SJSA1 (cell line): ENCODE results near the gene RFTN1. TPM values are rescaled to one million over a fixed set of nuclear protein-coding genes. Genes with fewer than 3 reads are reported as not detected.

ENCODE experiments used
- DNase-seq, 2 experiments: peaks; one replicate each; pipeline ENCODE4 v3.0.0-alpha.2; 2015 to 2020; ENCODE audit warnings: low spot score in 2 of 2, low read depth in 1 of 2
- H3K27ac ChIP-seq: fragments of 250-450 bp; sonication (Bioruptor Pico); 2 replicates; pipeline ENCODE4 v1.5.1; 2020; ENCODE audit warnings: mild to moderate bottlenecking, moderate library complexity
- H3K27me3 ChIP-seq: fragments of 250-450 bp; sonication (Bioruptor Pico); replicated peaks from 2 replicates; pipeline ENCODE4 v1.5.1; 2020; ENCODE audit warnings: mild to moderate bottlenecking, moderate library complexity
- H3K36me3 ChIP-seq: fragments of 250-450 bp; sonication (Bioruptor Pico); 2 replicates; pipeline ENCODE4 v1.5.1; 2020; ENCODE audit warnings: mild to moderate bottlenecking
- H3K4me1 ChIP-seq: fragments of 250-450 bp; sonication (Bioruptor Pico); replicated peaks from 2 replicates; pipeline ENCODE4 v1.6.1; 2021; ENCODE audit warnings: mild to moderate bottlenecking
- H3K4me3 ChIP-seq: fragments of 250-450 bp; sonication (Bioruptor Pico); 2 replicates; pipeline ENCODE4 v1.5.1; 2020; ENCODE audit warnings: mild to moderate bottlenecking
- H3K9me3 ChIP-seq: fragments of 250-450 bp; sonication (Bioruptor Pico); replicated peaks from 2 replicates; pipeline ENCODE4 v1.5.1; 2020; ENCODE audit warnings: mild to moderate bottlenecking
- total RNA-seq: library from RNA; depleted of rRNA; stranded (reverse); fragments of >200 nt; shearing (Covaris generic); gene quantifications from 2 replicates; pipeline ENCODE4 v1.2.3, GENCODE V29; 2014

Gene RFTN1
- total RNA-seq, 1 experiment from 2014 or later = 54.3 TPM

DNA sequence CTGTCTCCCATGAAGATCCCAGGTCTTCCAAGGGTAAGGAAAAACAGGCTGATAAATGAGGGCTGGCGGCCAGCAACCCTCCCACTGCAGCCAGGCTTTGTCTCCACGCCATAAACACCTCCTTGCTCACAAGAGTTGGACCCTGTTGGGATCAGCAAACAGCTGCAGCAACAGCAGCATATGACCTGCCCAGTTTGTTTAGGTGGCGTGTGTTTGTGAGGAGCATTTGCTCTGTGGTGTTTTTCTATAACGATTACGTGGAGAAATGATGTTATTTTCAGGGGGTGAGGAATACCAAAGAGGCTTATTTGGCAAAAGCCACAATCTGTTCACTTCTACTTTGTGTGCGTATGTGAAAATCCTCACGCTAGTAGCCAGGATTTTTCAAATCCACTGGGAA is 58.5 kb downstream of the RFTN1 start:
- Histone ChIP-seq H3K9me3 (no peaks in the 10 kb centered on the region), H3K4me1 (peaks cover 30% of the 10 kb centered on the region), H3K4me3 (no peak overlapping the region), H3K27me3 (no peaks in the 10 kb centered on the region), H3K36me3 (peaks cover 4% of the 10 kb centered on the region; the same call in 1 of the 2 replicates), H3K27ac (no peak overlapping the region)
- no peak for DNase-seq

GRCh38 chr3:16452261-16452660 is 61.2 kb downstream of the RFTN1 start:
- Histone ChIP-seq H3K27me3 (no peaks in the 10 kb centered on the region), H3K4me1 (peaks cover 47% of the 10 kb centered on the region), H3K36me3 (peaks cover 4% of the 10 kb centered on the region; the same call in 1 of the 2 replicates), H3K9me3 (no peaks in the 10 kb centered on the region), H3K4me3 (no peak overlapping the region), H3K27ac (peak overlapping the region; percentile 52)
- peak; percentile 57 to 65 for DNase-seq

DNA sequence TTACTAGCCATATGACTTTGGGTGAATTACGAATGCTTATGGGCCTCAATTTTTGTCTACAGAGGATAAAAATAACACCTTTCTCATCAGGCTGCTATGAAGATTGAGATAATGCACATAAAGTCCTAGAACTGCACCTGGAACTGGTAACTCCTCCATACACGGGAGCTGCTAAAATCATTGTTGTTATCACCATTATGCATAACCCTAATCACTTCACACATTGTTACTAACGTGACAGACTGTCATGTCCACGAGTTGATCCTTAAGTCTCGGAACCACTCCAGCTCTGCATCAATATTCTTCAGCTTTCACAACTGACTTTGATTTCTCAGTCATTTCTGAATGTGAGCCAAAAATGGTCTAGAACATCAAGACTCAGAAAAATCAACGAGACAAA is 64.1 kb downstream of the RFTN1 start:
- H3K27ac ChIP-seq = peak overlapping the region; percentile 64

DNA sequence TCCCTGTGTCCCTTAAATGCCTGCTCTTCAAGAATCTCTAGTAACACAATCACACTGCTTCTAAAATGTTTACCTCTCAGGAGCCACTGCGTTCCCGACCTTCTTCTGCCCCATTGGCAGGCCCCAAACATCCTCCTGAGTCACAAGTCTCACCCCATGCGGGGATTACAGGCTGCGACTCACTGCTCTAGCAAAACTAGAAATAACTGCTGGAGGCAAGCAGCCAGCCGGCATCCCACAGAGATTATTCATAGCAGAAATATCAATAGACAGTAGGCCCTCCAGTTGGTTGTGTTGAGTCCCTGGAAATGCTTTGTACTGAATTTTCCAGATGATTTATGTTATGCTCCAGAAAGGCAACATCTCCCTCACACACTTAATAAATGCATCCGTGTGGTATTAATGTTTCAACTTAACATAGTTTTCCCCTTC is 64.8 kb downstream of the RFTN1 start:
- Histone ChIP-seq H3K36me3 (peaks cover 4% of the 10 kb centered on the region; the same call in 1 of the 2 replicates), H3K9me3 (no peaks in the 10 kb centered on the region), H3K27me3 (no peaks in the 10 kb centered on the region), H3K27ac (peak overlapping the region; percentile 64), H3K4me3 (no peak overlapping the region), H3K4me1 (peaks cover 51% of the 10 kb centered on the region)
- DNase-seq = peak; percentile 86 to 91

More for the DNA sequence above, 64.1 kb downstream of the RFTN1 start:
- H3K4me3 ChIP-seq = no peak overlapping the region
- H3K9me3 ChIP-seq = no peaks in the 10 kb centered on the region
- peaks cover 46% of the 10 kb centered on the region for H3K4me1 ChIP-seq
- no peaks in the 10 kb centered on the region for H3K27me3 ChIP-seq
- DNase-seq = no peak
- peaks cover 4% of the 10 kb centered on the region; the same call in 1 of the 2 replicates for H3K36me3 ChIP-seq

DNA sequence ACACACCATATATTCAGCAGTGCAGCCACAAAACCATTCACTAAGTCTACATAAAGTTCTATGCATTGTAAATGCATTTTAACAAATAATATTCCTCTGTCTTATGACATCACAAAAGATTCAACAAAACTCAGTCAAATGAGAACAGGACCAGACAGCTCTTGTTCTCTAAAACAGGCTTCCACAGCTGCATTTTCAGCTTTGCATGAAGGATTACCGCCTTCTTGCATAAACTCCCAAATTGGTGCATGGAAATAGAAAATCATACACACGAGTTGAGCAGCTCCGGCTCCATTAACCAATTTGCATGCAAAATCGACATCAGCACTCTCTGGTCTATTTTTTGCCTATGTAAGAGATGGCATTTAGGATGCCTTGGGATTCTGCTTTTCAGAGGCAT is 66.4 kb downstream of the RFTN1 start:
- H3K4me3 ChIP-seq = no peak overlapping the region
- H3K36me3 ChIP-seq = peaks cover 4% of the 10 kb centered on the region; the same call in 1 of the 2 replicates
- no peaks in the 10 kb centered on the region for H3K27me3 ChIP-seq
- no peaks in the 10 kb centered on the region for H3K9me3 ChIP-seq
- no peak for DNase-seq
- H3K27ac ChIP-seq = no peak overlapping the region
- peaks cover 41% of the 10 kb centered on the region for H3K4me1 ChIP-seq

DNA sequence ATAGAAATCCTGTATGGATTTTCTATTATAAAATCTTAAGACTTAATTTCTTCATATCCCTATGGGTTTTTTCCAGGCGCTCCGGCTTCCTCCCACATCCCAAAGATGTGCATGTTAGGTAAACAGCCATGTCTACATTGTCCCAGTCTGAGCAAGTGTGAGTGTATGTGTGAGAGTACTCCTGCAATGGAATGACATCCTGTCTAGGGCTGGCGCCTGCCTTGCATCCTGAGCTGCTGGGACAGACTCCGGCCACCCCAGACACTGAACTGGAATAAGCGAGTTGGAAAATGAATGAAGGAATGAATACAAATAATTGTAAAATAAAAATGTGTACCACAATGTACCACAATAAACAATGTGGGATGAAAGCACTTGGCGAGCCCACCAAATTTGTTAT is 69.2 kb downstream of the RFTN1 start:
- H3K4me1 ChIP-seq = peaks cover 47% of the 10 kb centered on the region
- peak; percentile 76 to 80 for DNase-seq
- H3K27me3 ChIP-seq = no peaks in the 10 kb centered on the region
- peak overlapping the region; percentile 73 for H3K27ac ChIP-seq
- H3K4me3 ChIP-seq = peak overlapping the region; percentile 24
- no peaks in the 10 kb centered on the region for H3K36me3 ChIP-seq
- no peaks in the 10 kb centered on the region for H3K9me3 ChIP-seq

GRCh38 chr3:16442730-16443129 is 70.8 kb downstream of the RFTN1 start:
- DNase-seq = no peak
- H3K27ac ChIP-seq = no peak overlapping the region
- no peaks in the 10 kb centered on the region for H3K36me3 ChIP-seq
- H3K4me1 ChIP-seq = peaks cover 34% of the 10 kb centered on the region
- no peak overlapping the region for H3K4me3 ChIP-seq
- H3K27me3 ChIP-seq = no peaks in the 10 kb centered on the region
- H3K9me3 ChIP-seq = no peaks in the 10 kb centered on the region

GRCh38 chr3:16441371-16441875 is 72.1 kb downstream of the RFTN1 start:
- H3K36me3 ChIP-seq = no peaks in the 10 kb centered on the region
- no peak for DNase-seq
- no peaks in the 10 kb centered on the region for H3K27me3 ChIP-seq
- no peak overlapping the region for H3K4me3 ChIP-seq
- peak overlapping the region; percentile 80 for H3K27ac ChIP-seq
- no peaks in the 10 kb centered on the region for H3K9me3 ChIP-seq
- H3K4me1 ChIP-seq = peaks cover 32% of the 10 kb centered on the region

GRCh38 chr3:16439848-16440708 is 73.4 kb downstream of the RFTN1 start:
- Histone ChIP-seq H3K36me3 (no peaks in the 10 kb centered on the region), H3K27me3 (no peaks in the 10 kb centered on the region), H3K4me1 (peaks cover 29% of the 10 kb centered on the region), H3K4me3 (no peak overlapping the region), H3K27ac (no peak overlapping the region), H3K9me3 (no peaks in the 10 kb centered on the region)
- DNase-seq = no peak

GRCh38 chr3:16439163-16439847 is 74.2 kb downstream of the RFTN1 start:
- no peaks in the 10 kb centered on the region for H3K36me3 ChIP-seq
- no peak overlapping the region for H3K27ac ChIP-seq
- no peaks in the 10 kb centered on the region for H3K9me3 ChIP-seq
- H3K4me3 ChIP-seq = no peak overlapping the region
- H3K4me1 ChIP-seq = peaks cover 24% of the 10 kb centered on the region
- no peak for DNase-seq
- no peaks in the 10 kb centered on the region for H3K27me3 ChIP-seq

DNA sequence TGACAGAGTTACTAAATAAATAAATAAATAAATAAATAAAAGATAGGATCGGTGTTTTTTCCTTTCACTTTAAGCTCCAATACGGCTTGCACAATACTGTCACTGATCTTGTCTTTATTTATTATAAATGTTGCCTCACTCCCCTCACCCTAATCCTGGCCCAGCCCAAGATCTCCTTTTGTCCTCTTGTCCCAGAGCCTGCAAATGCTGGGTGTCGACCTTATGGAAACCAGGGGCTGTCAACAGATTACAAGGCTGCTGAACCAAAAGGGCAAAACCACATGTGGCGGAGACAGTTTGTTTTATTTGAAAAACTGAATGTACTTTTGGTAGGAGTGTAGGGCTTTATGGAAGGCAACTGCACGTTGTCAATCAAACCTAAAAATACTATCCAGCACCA is 75.9 kb downstream of the RFTN1 start:
- no peaks in the 10 kb centered on the region for H3K9me3 ChIP-seq
- DNase-seq = no peak
- H3K27ac ChIP-seq = no peak overlapping the region
- peaks cover 3% of the 10 kb centered on the region; the same call in 1 of the 2 replicates for H3K36me3 ChIP-seq
- no peak overlapping the region for H3K4me3 ChIP-seq
- H3K4me1 ChIP-seq = peaks cover 17% of the 10 kb centered on the region
- no peaks in the 10 kb centered on the region for H3K27me3 ChIP-seq

DNA sequence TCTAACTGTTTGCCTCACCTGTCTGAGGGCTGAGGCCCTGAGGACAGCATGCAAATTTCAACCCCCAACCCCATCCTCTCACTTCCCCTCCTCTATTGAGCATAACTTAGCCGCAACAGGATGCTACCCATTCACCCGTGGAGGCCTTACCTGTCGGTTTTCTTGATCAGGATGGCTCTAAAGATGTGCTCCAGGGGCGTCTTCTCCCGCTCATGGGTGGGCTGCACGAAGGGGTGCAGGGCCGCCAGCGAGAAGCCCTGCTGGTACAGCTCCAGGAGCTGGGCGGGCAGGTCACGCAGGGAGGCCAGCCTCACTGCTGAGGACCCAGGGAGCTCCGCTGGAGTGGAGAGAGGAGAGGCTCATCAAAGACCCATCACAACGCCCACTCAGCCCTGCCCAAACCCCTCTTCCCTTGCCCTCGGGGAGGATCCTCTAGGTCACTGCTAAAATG is 79.8 kb downstream of the RFTN1 start:
- H3K9me3 ChIP-seq = no peaks in the 10 kb centered on the region

GRCh38 chr3:16432714-16433113 is 80.8 kb downstream of the RFTN1 start:
- no peaks in the 10 kb centered on the region for H3K9me3 ChIP-seq
- H3K4me1 ChIP-seq = peaks cover 11% of the 10 kb centered on the region
- no peak for DNase-seq
- no peak overlapping the region for H3K27ac ChIP-seq
- peaks cover 14% of the 10 kb centered on the region for H3K36me3 ChIP-seq
- H3K27me3 ChIP-seq = no peaks in the 10 kb centered on the region
- no peak overlapping the region for H3K4me3 ChIP-seq

More for the DNA sequence above, 79.8 kb downstream of the RFTN1 start:
- no peak overlapping the region for H3K27ac ChIP-seq
- peaks cover 6% of the 10 kb centered on the region for H3K4me1 ChIP-seq
- H3K27me3 ChIP-seq = no peaks in the 10 kb centered on the region
- DNase-seq = no peak
- peaks cover 14% of the 10 kb centered on the region for H3K36me3 ChIP-seq
- no peak overlapping the region for H3K4me3 ChIP-seq
